ENCODE data around the gene ABCG5.

ABCG5 gene

GRCh38 chr2:43791035-43791765 is 47.4 kb downstream of the ABCG5 start:
- no peaks in the 10 kb centered on the region for H3K27me3 ChIP-seq (ENCODE audit: insufficient read depth, low read depth, severe bottlenecking)
- no peaks in the 10 kb centered on the region for H3K36me3 ChIP-seq
- H3K4me3 ChIP-seq (ENCODE audit: low read depth, low read length) = no peak overlapping the region
- no peak for DNase-seq
- TF ChIP-seq CTCF (IDR thresholded peaks at IDR 0.05; ENCODE audit: low read depth, low read length) = no peak
- H3K27ac ChIP-seq = no peak overlapping the region
- H3K9me3 ChIP-seq (ENCODE audit: severe bottlenecking) = no peaks in the 10 kb centered on the region

GRCh38 chr2:43790147-43790546 is 48.5 kb downstream of the ABCG5 start:
- Histone ChIP-seq H3K27ac (no peak overlapping the region), H3K9me3 (ENCODE audit: severe bottlenecking) (no peaks in the 10 kb centered on the region)
- DNase-seq = no peak

GRCh38 chr2:43788646-43789045 is 50.0 kb downstream of the ABCG5 start:
- Histone ChIP-seq H3K9me3 (ENCODE audit: severe bottlenecking) (no peaks in the 10 kb centered on the region), H3K36me3 (peaks cover 3% of the 10 kb centered on the region), H3K27me3 (ENCODE audit: insufficient read depth, low read depth, severe bottlenecking) (no peaks in the 10 kb centered on the region), H3K4me3 (ENCODE audit: low read depth, low read length) (no peak overlapping the region), H3K27ac (no peak overlapping the region)
- TF ChIP-seq CTCF (IDR thresholded peaks at IDR 0.05; ENCODE audit: low read depth, low read length) = no peak
- no peak for DNase-seq

More at GRCh38 chr2:43790147-43790546, 48.5 kb downstream of the ABCG5 start:
- H3K27me3 ChIP-seq (ENCODE audit: insufficient read depth, low read depth, severe bottlenecking) = no peaks in the 10 kb centered on the region
- H3K36me3 ChIP-seq = no peaks in the 10 kb centered on the region
- no peak for TF ChIP-seq CTCF (IDR thresholded peaks at IDR 0.05; ENCODE audit: low read depth, low read length)
- H3K4me3 ChIP-seq (ENCODE audit: low read depth, low read length) = no peak overlapping the region

GRCh38 chr2:43787895-43788294 is 50.7 kb downstream of the ABCG5 start:
- no peak for DNase-seq
- H3K4me3 ChIP-seq (ENCODE audit: low read depth, low read length) = no peak overlapping the region
- TF ChIP-seq CTCF (IDR thresholded peaks at IDR 0.05; ENCODE audit: low read depth, low read length) = no peak
- peaks cover 3% of the 10 kb centered on the region for H3K36me3 ChIP-seq
- no peaks in the 10 kb centered on the region for H3K27me3 ChIP-seq (ENCODE audit: insufficient read depth, low read depth, severe bottlenecking)
- no peaks in the 10 kb centered on the region for H3K9me3 ChIP-seq (ENCODE audit: severe bottlenecking)
- H3K27ac ChIP-seq = no peak overlapping the region

GRCh38 chr2:43778233-43778632 is 60.4 kb downstream of the ABCG5 start:
- no peaks in the 10 kb centered on the region for H3K27me3 ChIP-seq (ENCODE audit: insufficient read depth, low read depth, severe bottlenecking)
- H3K36me3 ChIP-seq = no peaks in the 10 kb centered on the region
- H3K4me3 ChIP-seq (ENCODE audit: low read depth, low read length) = no peak overlapping the region
- TF ChIP-seq CTCF (IDR thresholded peaks at IDR 0.05; ENCODE audit: low read depth, low read length) = no peak
- DNase-seq = no peak
- H3K9me3 ChIP-seq (ENCODE audit: severe bottlenecking) = no peaks in the 10 kb centered on the region
- H3K27ac ChIP-seq = no peak overlapping the region

Measured in WERI-Rb-1 (cell line).